ENCODE results near the gene TFF3.

Gene TFF3

GRCh38 chr21:42264245-42265195 lies 50.7 kb downstream of the TFF3 start:
- no peak for DNase-seq

DNA sequence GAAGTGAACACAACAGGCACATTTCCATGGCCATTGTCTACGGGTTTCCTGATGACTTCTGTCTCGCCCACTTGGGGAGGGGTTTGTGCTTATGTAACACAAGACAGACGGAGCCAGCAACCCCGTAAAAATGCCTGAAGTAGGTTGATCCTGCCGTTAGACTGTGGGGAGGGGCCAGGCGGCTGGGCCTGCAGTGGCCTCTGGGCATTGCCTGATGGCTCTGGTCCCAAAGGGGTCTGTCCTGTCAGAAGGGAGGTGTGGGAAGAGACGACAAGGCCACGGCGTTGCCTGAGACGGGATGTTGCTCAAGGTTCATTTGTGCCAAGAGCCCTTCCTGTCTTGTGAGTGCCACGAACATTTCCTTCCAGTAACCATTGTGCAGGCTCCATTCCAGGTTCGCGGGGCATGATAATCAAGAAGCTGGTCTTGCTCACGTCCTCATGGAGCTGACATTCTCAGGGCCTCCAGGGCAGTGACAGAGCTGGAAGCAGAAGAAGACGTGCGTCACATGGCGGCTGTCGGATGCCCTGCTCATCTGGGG lies 51.5 kb downstream of the TFF3 start:
- no peak for DNase-seq

- peak; percentile 10 for DNase-seq
Measured at GRCh38 chr21:42262831-42263231, 52.4 kb downstream of the TFF3 start.

DNA sequence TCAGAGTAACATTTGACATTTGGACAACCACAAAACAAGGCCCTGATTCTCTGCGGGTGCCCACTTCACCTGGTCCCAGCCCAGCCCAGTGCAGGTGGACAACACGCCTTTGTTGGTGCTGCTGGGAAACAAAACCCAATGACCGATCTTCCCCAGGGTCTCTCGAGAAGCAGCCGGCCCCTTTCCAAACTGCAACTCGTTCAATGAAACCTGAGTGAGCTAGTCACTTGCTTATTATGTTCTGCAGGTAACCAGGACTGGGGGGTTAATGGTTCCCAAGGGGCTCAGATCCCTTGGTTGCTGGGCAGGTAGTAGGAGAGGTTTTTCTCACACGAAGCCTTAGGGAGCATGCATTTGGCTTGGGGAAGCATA lies 53.4 kb downstream of the TFF3 start:
- DNase-seq = no peak
